Measurements from ENCODE around the gene TMEM198.

TMEM198 gene, protein sequence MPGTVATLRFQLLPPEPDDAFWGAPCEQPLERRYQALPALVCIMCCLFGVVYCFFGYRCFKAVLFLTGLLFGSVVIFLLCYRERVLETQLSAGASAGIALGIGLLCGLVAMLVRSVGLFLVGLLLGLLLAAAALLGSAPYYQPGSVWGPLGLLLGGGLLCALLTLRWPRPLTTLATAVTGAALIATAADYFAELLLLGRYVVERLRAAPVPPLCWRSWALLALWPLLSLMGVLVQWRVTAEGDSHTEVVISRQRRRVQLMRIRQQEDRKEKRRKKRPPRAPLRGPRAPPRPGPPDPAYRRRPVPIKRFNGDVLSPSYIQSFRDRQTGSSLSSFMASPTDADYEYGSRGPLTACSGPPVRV

DNA sequence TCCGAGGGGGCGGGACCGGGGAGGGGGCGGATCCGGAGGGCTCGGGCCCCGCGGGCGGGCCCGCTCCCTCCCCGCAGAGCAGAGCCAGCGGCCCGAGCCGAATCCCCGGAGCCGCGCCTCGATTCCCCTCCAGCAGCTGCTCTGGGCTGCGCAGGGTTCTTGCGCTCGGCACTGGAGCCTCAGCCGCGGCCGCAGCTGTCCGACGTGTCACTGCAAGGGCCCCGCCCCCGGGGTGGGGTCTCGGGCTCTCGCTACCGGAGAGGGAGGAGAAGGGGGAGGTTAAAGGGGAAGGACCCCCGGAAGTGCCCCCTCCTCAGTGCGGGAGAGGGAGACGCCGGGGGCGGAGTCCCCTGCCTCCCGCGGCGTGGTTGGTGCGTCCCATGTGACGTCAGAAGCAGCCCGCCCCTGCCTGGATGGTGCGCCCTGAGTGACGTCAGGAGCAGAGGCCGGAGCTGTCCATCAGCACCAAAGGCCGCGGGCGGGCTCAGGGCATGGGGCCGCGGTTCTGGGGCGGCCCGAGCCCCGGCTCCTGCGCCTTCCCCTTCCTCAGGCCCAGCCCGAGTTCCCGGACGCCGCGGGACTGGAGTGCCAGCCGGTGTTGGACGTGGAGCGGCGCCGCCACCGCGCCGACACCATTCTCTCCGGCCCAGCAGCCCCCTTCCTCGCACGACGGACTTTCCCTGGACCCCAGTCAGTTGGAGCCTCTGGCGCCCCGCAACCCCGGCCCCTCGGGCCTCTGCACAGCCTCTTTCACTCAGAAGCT, at the start of gene TMEM198, which contains the start of gene CHPF:
Gene TMEM198 (plus strand): TSS at position 433 of the 763 bp plus-strand sequence. CDS start 700 bp downstream, outside the sequence.
Gene CHPF (minus strand): TSS at position 214 of the 763 bp plus-strand sequence. CDS start 271 bp downstream, outside the sequence.
- peak; percentile 81 to 90 for DNase-seq (ENCODE audit: low read depth in 1 of 2, low spot score in 1 of 2)

DNA sequence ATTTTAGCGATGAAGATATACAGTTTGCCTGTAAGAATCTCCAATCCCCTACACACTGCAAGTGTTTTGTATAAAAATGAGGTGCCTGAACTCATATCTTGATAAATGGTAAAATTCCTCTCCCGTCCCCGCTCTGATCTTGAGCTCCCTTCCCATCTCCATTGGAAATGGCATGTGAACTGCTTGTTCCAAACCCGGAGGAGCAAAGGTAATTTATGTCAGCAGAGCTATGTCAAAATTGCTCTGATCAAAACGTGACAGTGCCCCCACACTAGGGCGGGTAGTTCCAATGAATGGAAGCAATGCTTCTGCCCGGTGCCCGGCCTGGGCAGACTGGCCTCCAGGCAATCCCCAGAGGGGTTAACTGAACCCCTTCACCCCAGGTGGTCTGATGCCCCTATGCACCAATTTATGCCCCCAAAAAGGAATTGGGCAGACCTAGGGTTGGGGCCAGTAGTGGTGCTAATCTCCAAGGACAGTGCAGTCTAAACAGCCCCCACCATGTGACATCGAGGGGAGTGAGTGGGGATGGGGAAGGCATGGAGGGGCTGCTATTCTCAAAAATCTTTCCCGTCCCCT, 48.8 kb upstream of the TMEM198 start:
- DNase-seq (ENCODE audit: low read depth in 1 of 2, low spot score in 1 of 2): no peak

DNA sequence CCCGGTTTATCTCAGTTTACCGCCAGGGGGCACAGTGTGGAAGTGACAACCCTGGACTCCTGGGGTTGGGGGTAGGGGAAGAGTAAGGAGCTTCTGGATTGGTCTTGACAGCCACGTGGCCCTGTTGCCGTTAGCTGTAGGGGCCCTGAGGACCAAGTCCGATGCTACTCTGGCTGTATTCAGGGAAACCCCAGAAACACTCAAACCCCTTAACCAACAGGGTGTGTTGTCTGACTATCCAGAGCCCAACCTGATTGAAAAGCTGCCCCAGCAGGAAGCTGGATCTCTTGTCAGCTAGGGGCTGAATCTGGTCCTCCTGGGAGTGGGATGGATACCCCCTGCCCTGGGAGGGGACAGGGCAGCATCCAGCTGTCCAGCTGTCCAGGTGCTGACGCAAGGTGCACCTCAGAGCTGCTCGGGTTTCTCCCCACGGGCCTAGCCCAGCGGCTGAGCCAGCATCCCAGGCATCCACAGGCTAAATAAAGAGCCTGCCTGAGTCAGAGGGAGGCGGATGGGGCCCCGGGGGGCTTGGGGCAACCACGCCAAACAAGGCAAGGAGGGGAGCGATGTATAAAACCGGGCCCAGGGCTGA, 48.2 kb upstream of the TMEM198 start:
- peak in 1 of 2 donors; percentile 20 for DNase-seq (ENCODE audit: low read depth in 1 of 2, low spot score in 1 of 2)

DNA sequence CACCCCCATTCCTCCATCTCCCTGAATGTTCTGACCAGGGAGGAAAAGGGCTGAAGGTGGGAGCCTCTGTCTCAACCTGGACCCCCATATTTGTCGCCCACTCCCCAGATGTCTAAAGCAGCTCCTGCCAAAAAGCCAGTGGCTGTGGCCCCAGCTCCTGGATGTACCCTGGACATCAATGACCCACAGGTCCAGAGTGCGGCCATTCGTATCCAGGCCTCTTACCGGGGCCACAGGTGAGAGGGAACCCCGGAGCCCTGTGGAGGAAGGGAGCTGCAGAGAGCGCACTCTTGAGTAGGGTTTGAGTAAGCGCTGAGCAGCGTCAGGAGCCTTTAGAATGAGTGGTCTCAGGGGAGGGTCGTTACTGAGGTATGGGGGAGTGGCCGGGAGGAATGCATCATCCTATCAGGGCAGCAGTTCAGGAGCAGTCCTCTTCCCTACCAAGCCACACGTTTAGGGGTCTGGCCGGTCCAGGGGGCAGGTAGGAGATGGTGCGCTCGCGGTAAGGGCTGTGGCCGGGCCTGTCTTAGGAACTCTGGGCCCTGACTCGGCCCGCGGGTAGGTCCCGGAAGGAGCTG, 47.5 kb upstream of the TMEM198 start:
- no peak for DNase-seq (ENCODE audit: low read depth in 1 of 2, low spot score in 1 of 2)

DNA sequence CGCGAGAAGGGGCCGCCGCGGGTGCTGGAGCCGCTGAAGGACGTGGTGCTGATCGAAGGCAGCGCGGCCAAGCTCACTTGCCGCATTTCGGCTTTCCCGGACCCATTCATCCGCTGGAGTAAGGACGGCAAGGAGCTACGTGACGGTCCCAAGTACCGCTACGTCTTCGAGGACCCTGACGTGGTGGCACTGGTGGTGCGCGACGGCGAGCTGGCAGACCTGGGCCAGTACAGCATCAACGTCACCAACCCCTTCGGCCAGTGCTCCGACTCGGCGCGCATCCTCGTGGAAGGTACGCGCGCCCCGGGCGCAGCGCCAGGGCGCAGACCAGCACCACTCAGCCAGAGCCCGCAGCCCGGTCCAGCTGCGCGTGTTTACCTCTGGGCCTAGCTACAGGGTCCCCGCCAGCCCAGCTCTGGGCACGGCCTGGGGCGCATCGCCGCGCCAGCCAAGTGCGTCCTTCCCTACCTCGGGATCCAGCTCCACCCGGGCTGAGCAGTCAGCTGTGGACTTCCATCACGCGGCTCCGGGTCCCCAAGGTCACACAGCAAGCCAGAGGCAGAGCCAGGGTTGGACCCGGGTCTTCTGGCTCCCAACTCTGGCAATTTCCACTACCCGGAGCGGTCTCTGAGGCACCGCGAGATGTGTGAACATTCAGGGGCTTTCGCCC, 46.9 kb upstream of the TMEM198 start:
- no peak for DNase-seq (ENCODE audit: low read depth in 1 of 2, low spot score in 1 of 2)

DNA sequence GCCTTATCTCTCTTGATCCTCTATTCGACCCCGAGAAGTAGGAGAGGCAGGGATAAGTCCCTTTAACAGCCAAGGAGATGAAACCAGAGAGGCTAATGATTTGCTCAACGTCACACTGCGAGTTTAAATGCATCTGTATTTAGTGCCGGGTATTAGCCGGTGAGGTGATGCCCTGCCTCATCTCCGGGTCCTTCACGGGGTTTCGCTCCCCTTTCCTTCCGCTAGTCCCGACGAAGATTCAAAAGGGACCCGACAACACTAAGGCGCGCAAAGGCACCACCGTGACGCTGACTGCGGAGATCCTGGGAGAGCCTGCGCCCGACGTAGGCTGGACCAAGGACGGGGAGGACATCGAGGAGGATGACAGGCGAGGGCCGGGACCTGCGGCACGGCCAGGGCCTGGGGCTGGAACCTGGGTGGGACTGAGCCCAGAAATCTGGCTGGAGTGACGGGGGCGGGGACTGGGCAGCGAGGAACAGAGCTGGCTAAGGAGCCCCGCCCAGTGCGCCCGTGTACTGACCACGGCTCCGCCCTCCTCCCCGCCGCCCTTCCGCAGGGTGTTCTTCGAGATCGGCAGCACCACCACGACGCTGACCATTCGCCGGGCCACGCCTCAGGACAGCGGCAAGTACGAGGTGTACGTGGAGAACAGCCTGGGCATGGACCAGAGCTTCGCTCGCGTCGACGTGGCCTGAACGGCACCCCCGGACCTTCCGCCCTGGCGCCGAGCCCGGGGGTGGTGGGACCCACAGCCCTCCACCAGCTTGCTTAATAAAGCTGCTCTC, 46.1 kb upstream of the TMEM198 start:
- DNase-seq (ENCODE audit: low read depth in 1 of 2, low spot score in 1 of 2): no peak

DNA sequence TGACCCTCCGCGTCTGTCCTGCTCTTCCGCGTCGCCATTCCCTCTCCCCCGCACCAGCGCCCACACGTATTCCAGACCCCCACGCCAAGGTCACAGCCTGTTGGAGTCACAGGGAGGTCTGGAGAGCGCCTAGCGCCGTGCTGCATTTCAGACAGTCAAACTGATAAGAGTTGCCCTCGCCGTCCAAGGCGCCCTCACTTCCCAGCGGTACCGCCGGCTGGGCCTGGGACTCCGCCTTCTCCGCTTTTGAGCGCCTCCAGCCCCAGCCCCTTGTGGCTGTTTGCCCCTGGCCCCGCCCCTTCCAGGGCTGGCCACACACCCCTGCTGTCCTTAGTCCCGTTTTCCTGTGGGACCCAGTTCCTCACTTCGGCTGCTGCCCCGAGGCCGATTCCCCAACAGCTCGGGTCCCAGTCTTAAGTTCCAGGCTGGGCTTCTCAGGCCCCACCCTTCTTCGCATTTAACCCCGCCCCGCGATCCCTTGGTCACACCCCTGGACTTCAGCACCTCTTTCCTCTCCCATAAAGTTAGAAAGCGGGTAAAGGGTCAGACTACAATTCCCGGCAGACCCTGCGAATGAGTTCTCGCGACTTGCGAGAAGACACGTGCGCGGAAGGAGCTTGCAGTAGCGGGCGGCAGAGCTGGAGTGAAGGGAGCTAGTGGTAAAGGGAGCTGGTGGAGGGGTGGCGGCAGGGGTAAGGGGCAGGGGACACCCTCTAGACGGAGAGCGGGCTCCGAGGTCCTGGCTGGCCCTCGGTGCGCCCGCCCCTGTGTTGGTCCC, 45.4 kb upstream of the TMEM198 start, which contains the start of gene GMPPA:
Gene GMPPA (plus strand): TSS at position 612 of the 778 bp plus-strand sequence. CDS start 1,085 bp downstream, outside the sequence.
- DNase-seq (ENCODE audit: low read depth in 1 of 2, low spot score in 1 of 2): peak; percentile 82 to 84

DNA sequence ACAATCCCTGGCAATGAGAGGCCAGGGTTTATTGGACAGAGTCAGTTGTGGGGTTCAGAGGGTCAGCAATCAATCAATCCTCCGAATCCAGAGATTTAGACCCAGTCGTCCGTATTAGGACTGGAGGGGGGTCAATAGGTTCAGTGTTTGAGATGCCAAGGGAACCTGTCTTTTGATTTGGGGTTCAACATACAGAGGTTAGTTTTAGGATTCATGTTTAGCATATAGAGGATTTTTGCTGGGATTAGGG, 44.8 kb upstream of the TMEM198 start:
- DNase-seq (ENCODE audit: low read depth in 1 of 2, low spot score in 1 of 2): no peak

DNA sequence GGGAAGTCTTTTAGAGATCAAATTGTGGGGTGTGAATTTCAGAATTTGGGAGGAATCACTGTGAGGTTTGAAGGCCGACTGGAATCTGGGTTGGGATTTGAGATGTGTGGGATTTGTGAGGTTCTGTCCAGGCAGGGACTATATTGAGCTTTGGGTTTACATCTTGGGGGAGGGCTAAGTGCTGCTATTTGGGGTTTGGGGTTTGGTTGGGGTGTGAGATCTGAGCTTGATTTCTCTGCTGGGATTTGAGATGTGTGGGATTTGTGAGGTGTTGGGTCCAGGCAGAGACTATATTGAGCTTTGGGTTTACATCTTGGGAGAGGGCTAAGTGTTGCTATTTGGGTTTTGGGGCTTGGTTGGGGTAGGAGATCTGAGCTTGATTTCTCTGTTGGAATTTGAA, 44.3 kb upstream of the TMEM198 start:
- DNase-seq (ENCODE audit: low read depth in 1 of 2, low spot score in 1 of 2): no peak

DNA sequence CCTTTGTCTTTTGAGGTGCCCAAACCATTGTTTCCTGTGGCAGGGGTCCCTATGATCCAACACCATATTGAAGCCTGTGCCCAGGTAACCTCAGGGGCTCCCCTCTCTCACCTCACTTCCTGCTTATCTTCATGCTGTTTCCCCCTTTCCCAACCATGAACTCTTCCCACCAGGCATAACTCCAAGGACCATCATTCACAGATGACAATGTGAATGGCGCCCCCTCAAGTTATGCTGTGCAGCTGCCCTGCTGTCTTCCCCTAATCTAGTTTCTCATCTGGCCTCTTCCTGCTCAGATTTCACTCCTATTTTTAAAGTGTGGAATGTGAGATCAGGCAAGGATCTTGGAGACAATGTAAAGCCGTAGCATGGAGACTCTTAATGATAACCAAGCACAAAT, 43.7 kb upstream of the TMEM198 start:
- no peak for DNase-seq (ENCODE audit: low read depth in 1 of 2, low spot score in 1 of 2)

DNA sequence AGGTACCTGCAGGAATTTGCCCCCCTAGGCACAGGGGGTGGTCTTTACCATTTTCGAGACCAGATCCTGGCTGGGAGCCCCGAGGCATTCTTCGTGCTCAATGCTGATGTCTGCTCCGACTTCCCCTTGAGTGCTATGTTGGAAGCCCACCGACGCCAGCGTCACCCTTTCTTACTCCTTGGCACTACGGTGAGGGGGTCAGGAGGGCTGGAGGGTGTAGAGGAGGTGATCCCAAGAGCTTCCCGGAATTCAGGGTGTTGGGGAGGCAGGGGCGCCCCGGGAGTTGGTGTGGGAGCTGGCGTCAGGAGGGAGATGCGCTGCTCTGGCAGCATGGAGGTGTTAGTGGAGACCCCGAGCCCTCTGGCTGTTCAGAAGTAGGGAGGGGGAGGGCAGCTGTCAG, 42.0 kb upstream of the TMEM198 start:
- DNase-seq (ENCODE audit: low read depth in 1 of 2, low spot score in 1 of 2): no peak

DNA sequence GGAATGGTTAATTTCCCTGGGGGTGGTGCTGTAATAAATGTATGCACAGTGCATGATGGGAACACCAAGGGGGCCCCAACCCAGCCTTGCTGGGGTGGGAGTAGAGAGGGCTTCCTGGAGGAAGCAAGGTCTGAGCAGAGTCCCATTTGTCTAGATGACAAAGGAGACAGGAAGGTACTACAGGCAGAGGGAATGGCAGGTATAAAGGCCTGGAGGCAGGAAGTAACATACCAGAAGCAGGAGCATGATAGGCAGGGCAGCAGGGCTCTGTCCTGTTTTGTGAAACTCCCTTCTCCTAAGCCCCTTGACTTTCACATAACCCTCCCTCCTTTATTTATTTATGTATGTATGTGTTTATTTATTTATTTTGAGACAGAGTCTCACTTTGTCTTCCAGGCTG, 41.2 kb upstream of the TMEM198 start:
- DNase-seq (ENCODE audit: low read depth in 1 of 2, low spot score in 1 of 2): no peak

DNA sequence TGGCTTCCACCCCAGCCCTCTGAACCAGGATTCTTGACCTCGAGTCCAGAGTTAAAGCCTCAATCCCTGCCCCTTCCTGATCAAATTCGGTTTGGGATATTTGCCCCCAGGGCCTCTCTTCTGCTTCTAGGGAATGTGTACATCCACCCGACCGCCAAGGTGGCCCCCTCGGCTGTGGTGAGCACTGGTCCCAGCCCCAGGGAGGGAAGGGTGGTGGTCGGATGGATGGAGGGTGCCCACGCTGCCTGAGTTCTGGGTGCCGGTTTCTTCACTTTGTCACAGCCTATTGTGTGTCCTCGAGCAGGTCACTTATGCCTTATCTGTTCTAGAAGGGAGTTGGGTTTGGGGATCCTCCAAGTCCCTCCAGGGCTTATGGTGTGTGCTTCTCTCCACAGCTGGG, 38.2 kb upstream of the TMEM198 start:
- DNase-seq (ENCODE audit: low read depth in 1 of 2, low spot score in 1 of 2): no peak

DNA sequence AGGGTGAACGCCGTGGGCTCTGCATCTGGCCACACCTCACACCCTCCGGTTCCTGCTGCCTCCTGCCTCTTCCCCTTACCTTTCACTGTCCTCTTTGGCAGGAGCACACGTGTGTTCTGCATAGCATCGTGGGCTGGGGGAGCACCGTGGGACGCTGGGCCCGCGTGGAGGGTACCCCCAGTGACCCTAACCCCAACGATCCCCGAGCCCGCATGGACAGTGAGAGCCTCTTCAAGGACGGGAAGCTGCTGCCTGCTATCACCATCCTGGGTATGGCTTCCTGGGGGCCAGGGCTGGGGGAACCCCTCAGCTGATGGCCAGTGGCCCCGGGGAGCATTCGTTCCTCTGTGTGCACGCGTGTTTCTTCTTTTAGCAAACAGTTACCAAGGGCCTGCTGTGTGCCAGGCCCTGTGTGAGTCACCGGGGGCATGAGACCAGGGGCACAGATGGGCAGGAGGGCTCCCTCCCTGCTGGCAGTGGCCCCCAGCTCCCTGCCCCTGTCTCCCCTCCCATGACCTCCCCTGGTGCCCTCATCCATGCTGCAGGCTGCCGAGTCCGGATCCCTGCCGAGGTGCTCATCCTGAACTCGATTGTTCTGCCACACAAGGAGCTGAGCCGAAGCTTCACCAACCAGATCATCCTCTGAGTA, 37.6 kb upstream of the TMEM198 start:
- DNase-seq (ENCODE audit: low read depth in 1 of 2, low spot score in 1 of 2): no peak

DNA sequence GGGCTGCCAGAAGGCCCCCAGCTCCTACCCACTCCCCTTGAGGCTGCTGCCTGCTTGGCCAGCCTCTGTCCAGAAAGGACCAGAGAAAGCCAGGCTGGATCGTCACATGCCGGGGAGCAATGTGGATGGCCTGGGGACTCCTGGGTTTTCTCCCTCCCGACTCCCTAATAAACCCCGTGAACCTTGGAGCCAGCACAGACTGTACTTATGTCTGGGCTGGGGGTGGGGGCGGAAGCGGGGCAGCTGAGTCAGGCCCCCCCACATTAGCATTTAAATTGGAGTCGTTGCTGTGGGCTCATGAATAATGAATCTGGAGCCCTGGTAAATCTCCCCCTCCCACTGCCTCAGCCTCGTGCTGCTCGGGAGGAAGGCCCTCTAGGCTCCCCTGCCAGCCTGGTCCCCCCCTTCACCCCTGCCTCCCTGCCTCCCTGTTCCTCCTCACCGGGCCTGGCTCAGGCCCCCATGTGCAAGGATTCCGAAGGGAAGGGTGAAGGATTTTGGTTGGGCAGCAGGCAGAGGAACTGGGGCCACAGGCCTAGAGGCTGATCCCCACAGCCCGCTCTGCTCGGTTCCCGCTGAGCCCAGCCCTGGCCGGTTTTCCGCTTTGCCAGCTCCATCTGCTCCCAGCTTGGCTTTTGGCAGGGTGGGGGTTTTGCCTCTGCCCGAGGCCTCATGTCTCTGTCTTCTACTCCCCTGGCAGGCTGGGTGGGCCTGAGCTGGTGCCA, 36.9 kb upstream of the TMEM198 start:
- DNase-seq (ENCODE audit: low read depth in 1 of 2, low spot score in 1 of 2): no peak

DNA sequence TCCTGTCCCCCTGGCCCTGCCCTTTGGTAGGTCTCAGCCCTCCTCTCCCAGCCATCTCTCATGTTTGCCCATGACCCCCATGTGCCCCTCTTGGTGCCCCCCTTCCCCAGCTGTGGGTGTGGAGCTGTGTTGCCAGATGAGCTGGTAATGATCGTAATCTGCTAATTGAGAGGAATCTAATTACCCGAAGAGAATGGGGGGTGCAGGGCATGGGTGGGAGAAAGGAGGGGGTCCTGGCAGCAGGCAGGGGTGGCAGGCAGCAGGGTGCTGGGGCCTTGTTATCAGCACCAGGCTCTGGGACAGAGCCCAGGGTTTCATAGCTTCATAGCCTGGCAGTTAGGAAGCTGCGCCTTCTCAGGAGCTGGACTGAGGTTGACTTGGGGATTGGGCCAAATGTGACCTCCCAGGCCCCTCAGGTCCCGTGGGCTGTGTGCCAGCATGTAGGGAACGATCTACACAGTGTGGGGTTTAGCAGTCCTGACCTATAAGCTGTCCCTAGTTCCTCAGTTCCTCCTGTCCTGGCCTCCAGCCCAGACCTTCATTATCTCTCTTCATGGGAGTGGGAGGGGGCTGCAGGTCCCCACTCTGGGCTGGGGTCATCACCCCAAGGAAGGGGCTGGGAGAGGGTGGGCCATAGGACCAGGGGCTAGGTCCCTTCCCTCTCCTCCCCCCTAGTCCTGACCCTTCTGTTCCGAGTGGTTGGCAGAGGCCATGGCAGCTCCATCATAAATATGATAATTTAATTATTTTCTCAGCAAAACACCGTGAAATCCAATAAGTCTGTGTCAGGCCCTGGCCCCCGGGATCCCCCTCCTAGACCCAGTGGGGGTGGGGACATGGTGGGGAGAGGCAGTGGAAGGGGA, 36.0 kb upstream of the TMEM198 start:
- DNase-seq (ENCODE audit: low read depth in 1 of 2, low spot score in 1 of 2): no peak

DNA sequence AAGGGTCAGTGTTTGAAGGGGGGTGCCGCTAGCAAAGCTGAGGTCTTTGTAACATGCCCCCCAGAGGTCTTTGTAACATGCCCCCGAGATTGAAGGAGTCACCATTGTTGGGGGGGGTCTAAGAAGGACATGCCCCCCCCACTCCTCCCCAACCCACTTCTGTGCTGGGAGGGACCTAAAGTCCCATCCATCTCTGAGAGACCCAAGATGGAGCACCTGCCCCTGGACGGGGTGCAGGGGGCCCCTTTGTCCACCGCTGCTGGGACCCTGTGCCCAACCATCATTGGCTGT, 35.4 kb upstream of the TMEM198 start:
- no peak for DNase-seq (ENCODE audit: low read depth in 1 of 2, low spot score in 1 of 2)

Measured in activated T-helper 1 cell treated with anti-CD3 and anti-CD28 coated beads, Interleukin-2, amount 50 U/mL, for 16 hours (primary cell).